Endothelial cell of umbilical vein (primary cell): ENCODE measurements around the gene CYP4F3. TPM values are rescaled to one million over a fixed set of nuclear protein-coding genes. Genes with fewer than 3 reads are reported as not detected.

ENCODE experiments used
- BruUV-seq: library from RNA; stranded (reverse); fragments of 400-500 nt; replicated peaks from 2 replicates; lab custom pipeline; 2021; lab: Mats Ljungman, UMichigan
- CTCF ChIA-PET: fragments of 300-600, 350-600 bp; sonication (Branson Sonifier 250); formaldehyde crosslinking; loops from one replicate; lab custom pipeline; 2021; ENCODE audit warnings: antibody characterized with exemption, inconsistent platforms; lab: Charles Lee
- POLR2A ChIA-PET: fragments of 300-600, 350-600 bp; sonication (Branson Sonifier 250); formaldehyde crosslinking; loops from one replicate; lab custom pipeline; 2021; ENCODE audit warnings: antibody characterized with exemption, inconsistent platforms; lab: Charles Lee
- DNase-seq: peaks from one replicate; pipeline ENCODE4 v3.0.0-alpha.2; 2011; ENCODE audit warnings: low read depth, low spot score
- FAIRE-seq: peaks from 2 replicates; lab custom pipeline; 2011; peaks lifted over from hg19 to GRCh38; lab: Jason Lieb, UNC
- H2AFZ ChIP-seq: 2 replicates; pipeline ENCODE4 v1.6.0; 2012; ENCODE audit warnings: low read depth, low read length, control low read depth, inconsistent platforms
- H3K27ac ChIP-seq: 2 replicates; pipeline ENCODE4 v1.5.1; 2011; ENCODE audit warnings: low read depth, mild to moderate bottlenecking, control low read depth, low read length, moderate library complexity; ENCODE audit not compliant: insufficient read depth
- H3K27me3 ChIP-seq, 2 experiments: 2 replicates each; pipeline versions ENCODE4 v1.6.0 to v1.6.1; 2011; ENCODE audit warnings: low read length in 2 of 2, mixed read lengths in 1 of 2; ENCODE audit not compliant: control insufficient read depth in 2 of 2, insufficient read depth in 2 of 2
- H3K36me3 ChIP-seq, 2 experiments: 2 replicates in 1 of 2; 3 replicates in 1 of 2; pipeline ENCODE4 v1.5.1; 2011; ENCODE audit warnings: low read length in 2 of 2, mild to moderate bottlenecking in 1 of 2, moderate library complexity in 1 of 2; ENCODE audit not compliant: control insufficient read depth in 2 of 2, insufficient read depth in 2 of 2; ENCODE audit errors: extremely low read depth in 1 of 2
- H3K4me1 ChIP-seq: 3 replicates; pipeline ENCODE4 v1.5.1; 2011; ENCODE audit warnings: mild to moderate bottlenecking, low read length; ENCODE audit not compliant: control insufficient read depth, insufficient read depth; ENCODE audit errors: extremely low read depth
- H3K4me2 ChIP-seq: 2 replicates; pipeline ENCODE4 v1.6.1; 2011; ENCODE audit warnings: low read length, control low read depth, mixed read lengths; ENCODE audit not compliant: insufficient read depth
- H3K4me3 ChIP-seq, 3 experiments: fragments of 200-600 bp in 1 of 3; sonication (generic), shearing (Covaris generic) in 1 of 3; replicated peaks in 1 of 3; 2 replicates each; pipeline ENCODE4 v1.5.1; 2011 to 2016; ENCODE audit warnings: control low read depth in 3 of 3, low read length in 3 of 3, mild to moderate bottlenecking in 2 of 3, inconsistent platforms in 1 of 3, low read depth in 1 of 3, moderate library complexity in 1 of 3; ENCODE audit not compliant: insufficient read depth in 1 of 3
- H3K79me2 ChIP-seq: 2 replicates; pipeline ENCODE4 v1.6.0; 2012; ENCODE audit warnings: low read length, inconsistent platforms; ENCODE audit not compliant: control insufficient read depth, insufficient read depth
- H3K9ac ChIP-seq: replicated peaks from 2 replicates; pipeline ENCODE3; 2011; ENCODE audit warnings: low read length, control low read depth; ENCODE audit not compliant: insufficient read depth; ENCODE audit errors: extremely low read depth
- H3K9me1 ChIP-seq: replicated peaks from 3 replicates; pipeline ENCODE4 v1.6.0; 2011; ENCODE audit warnings: mild to moderate bottlenecking, low read length; ENCODE audit not compliant: control insufficient read depth, insufficient read depth; ENCODE audit errors: extremely low read depth
- H3K9me3 ChIP-seq: replicated peaks from 2 replicates; pipeline ENCODE4 v1.5.1; 2012; ENCODE audit warnings: low read length, inconsistent platforms; ENCODE audit not compliant: control insufficient read depth, insufficient read depth
- H4K20me1 ChIP-seq: replicated peaks from 2 replicates; pipeline ENCODE3; 2011; ENCODE audit warnings: mild to moderate bottlenecking, low read length; ENCODE audit not compliant: control insufficient read depth, insufficient read depth; ENCODE audit errors: extremely low read depth
- EZH2 ChIP-seq: IDR thresholded peaks from 2 replicates; pipeline ENCODE4 v1.6.1; 2012; ENCODE audit warnings: borderline replicate concordance, low read depth, mild to moderate bottlenecking, moderate library complexity, low read length, inconsistent platforms; ENCODE audit not compliant: severe bottlenecking
- FOS ChIP-seq: IDR thresholded peaks from 2 replicates; pipeline ENCODE4 v1.6.1; 2011; ENCODE audit warnings: mild to moderate bottlenecking, low read length, moderate library complexity, borderline replicate concordance; ENCODE audit not compliant: insufficient read depth
- GATA2 ChIP-seq: IDR thresholded peaks from 2 replicates; pipeline ENCODE4 v1.7.0; 2011; ENCODE audit warnings: low read depth, mild to moderate bottlenecking, moderate library complexity, mixed read lengths, low read length; ENCODE audit not compliant: insufficient read length, insufficient read depth
- JUN ChIP-seq: IDR thresholded peaks from 2 replicates; pipeline ENCODE4 v1.6.1; 2011; ENCODE audit warnings: borderline replicate concordance, low read depth; ENCODE audit not compliant: insufficient read length, insufficient read depth
- MYC ChIP-seq: IDR thresholded peaks from one replicate; pipeline ENCODE4 v1.6.1; 2011; ENCODE audit warnings: mild to moderate bottlenecking, low read depth, low read length
- POLR2A ChIP-seq: IDR thresholded peaks from 2 replicates; pipeline ENCODE4 v1.6.1; 2012; ENCODE audit warnings: low read depth, mild to moderate bottlenecking, control low read depth, low read length
- POLR2AphosphoS5 ChIP-seq: IDR thresholded peaks from 2 replicates; pipeline ENCODE4 v1.6.1; 2012; ENCODE audit warnings: low read depth, mild to moderate bottlenecking, control low read depth, low read length, moderate library complexity; ENCODE audit not compliant: insufficient read depth
- dilution Hi-C: fragments of 300-500 bp; cut with MboI; formaldehyde crosslinking; loops from one replicate; pipeline ENCODE4 v1.15.0; 2019; ENCODE audit warnings: low sequenced_read_pairs; ENCODE audit not compliant: extremely low pct_ligation_motif_present
- intact Hi-C: fragments of 100-400 bp; cut with micrococcal nuclease; formaldehyde crosslinking; loops from one replicate; pipeline ENCODE4 v1.10.0; 2022
- polyA plus RNA-seq, 4 experiments: library from polyadenylated mRNA; depleted of rRNA in 3 of 4; stranded (reverse) in 3 of 4; unstranded in 1 of 4; fragments of >200 nt; gene quantifications; 2 replicates each; pipeline versions ENCODE4 v1.2.1 to v1.2.3, GENCODE V29; 2011 to 2012; ENCODE audit warnings: missing spikeins in 1 of 4
- total RNA-seq: library from RNA; stranded (reverse); gene quantifications from 2 replicates; pipeline ENCODE4 v1.2.3, GENCODE V29; 2021
- TF ChIP-seq, protein P1 (sequence below): IDR thresholded peaks from 2 replicates; pipeline ENCODE4 v1.6.1; 2011; ENCODE audit not compliant: insufficient read depth, insufficient read length
- TF ChIP-seq, protein P2 (sequence below), 2 donors: IDR thresholded peaks; 1 replicate in 1 of 2; 2 replicates in 1 of 2; pipeline ENCODE4 v1.5.1; 2011; ENCODE audit warnings: low read length in 2 of 2, mild to moderate bottlenecking in 2 of 2, moderate library complexity in 2 of 2, control low read depth in 1 of 2, inconsistent platforms in 1 of 2, low read depth in 1 of 2; ENCODE audit not compliant: insufficient read depth in 1 of 2; ENCODE audit errors: extremely low read depth in 1 of 2

CYP4F3 gene
- total and polyA plus RNA-seq, 2 donors (not counting 3 experiments of a cell fraction or from before 2014, with no cell fraction given), result not detected

DNA sequence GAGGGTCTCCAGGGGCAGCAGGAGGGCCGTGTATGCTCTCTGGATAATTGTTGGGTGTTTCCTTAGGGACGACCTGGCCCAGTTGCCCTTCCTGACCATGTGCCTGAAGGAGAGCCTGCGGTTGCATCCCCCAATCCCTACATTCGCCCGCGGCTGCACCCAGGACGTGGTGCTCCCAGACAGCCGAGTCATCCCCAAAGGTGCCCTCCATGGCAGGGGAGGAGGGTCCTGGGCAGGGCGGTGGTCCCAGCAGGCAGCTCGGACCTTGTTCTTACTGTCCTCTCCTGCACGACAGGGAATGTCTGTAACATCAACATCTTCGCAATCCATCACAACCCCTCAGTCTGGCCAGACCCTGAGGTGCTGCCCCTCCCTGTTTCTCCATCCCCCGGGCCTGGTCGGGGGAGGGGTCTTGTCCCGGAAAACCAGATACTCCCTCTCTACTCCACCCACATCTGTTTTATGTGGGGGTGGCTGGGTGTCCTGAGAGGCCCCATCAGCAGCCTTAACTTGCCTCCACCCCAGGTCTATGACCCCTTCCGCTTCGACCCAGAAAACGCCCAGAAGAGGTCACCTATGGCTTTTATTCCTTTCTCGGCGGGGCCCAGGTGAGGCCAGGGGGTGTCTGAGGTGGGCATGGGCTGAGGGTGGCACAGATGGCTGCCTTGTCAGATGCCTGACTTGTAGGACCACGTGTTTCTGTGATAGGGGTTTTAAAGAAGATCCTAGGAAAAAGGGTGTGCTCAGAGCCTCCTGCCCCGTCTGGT, 12.3 kb upstream of the CYP4F3 start:
- Histone ChIP-seq H3K4me1 (no peaks in the 10 kb centered on the region), H4K20me1 (no peaks in the 10 kb centered on the region), H3K9me3 (no peaks in the 10 kb centered on the region), H3K9ac (no peak overlapping the region), H2AFZ (no peak overlapping the region), H3K36me3 (no peaks in the 10 kb centered on the region), H3K9me1 (no peaks in the 10 kb centered on the region), H3K4me2 (no peak overlapping the region), H3K79me2 (no peaks in the 10 kb centered on the region), H3K4me3 (no peak overlapping the region), H3K27ac (no peak overlapping the region), H3K27me3 (no peaks in the 10 kb centered on the region)
- intact Hi-C loops, result loop anchor here (1.0 to 5.0 kb wide), 2 partner anchors 241 to 754 kb away; no protein-coding TSS in a partner anchor
- ChIA-PET CTCF (no interaction called here), POLR2A (no interaction called here)
- FAIRE-seq (no peak), DNase-seq (no peak)
- BruUV-seq, result no TSS peak
- dilution Hi-C loops, result no loop called here
- TF ChIP-seq JUN (no peak), POLR2A (no peak), FOS (no peak), MYC (no peak), EZH2 (no peak), GATA2 (no peak), POLR2AphosphoS5 (no peak)
- TF ChIP-seq, protein P1, sequence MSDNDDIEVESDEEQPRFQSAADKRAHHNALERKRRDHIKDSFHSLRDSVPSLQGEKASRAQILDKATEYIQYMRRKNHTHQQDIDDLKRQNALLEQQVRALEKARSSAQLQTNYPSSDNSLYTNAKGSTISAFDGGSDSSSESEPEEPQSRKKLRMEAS, result no peak
- TF ChIP-seq, protein P2, sequence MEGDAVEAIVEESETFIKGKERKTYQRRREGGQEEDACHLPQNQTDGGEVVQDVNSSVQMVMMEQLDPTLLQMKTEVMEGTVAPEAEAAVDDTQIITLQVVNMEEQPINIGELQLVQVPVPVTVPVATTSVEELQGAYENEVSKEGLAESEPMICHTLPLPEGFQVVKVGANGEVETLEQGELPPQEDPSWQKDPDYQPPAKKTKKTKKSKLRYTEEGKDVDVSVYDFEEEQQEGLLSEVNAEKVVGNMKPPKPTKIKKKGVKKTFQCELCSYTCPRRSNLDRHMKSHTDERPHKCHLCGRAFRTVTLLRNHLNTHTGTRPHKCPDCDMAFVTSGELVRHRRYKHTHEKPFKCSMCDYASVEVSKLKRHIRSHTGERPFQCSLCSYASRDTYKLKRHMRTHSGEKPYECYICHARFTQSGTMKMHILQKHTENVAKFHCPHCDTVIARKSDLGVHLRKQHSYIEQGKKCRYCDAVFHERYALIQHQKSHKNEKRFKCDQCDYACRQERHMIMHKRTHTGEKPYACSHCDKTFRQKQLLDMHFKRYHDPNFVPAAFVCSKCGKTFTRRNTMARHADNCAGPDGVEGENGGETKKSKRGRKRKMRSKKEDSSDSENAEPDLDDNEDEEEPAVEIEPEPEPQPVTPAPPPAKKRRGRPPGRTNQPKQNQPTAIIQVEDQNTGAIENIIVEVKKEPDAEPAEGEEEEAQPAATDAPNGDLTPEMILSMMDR (IDR thresholded peaks at IDR 0.05; ENCODE audit: extremely low read depth in 1 of 2, insufficient read depth in 1 of 2, low read depth in 1 of 2, low read length in 2 of 2), result no peak
